ENCODE data around the gene RBBP4. TPM values are rescaled to one million over a fixed set of nuclear protein-coding genes. Genes with fewer than 3 reads are reported as not detected.

The RBBP4 gene
- polyA plus RNA-seq (253 and 270 TPM in 2 replicates), polyA minus RNA-seq (351 and 400 TPM in 2 replicates)

GRCh38 chr1:32650752-32651460 is at the start of gene RBBP4:
RBBP4 (plus strand) TSS chr1:32651208; CDS start chr1:32651307, 99 bp downstream.
- H3K36me3 ChIP-seq (ENCODE audit: insufficient read depth, low read length) = no peaks in the 10 kb centered on the region
- H3K9ac ChIP-seq (ENCODE audit: low read length) = peak within 1 kb of the TSS; percentile 98
- no peaks in the 10 kb centered on the region for H3K27me3 ChIP-seq (ENCODE audit: insufficient read depth, low read depth, low read length)
- peaks cover 4% of the 10 kb centered on the region for H3F3A ChIP-seq (ENCODE audit: insufficient read depth, low read length, poor library complexity, severe bottlenecking)
- H4K20me1 ChIP-seq (ENCODE audit: insufficient read depth) = no peaks in the 10 kb centered on the region
- peak within 1 kb of the TSS; percentile 87 for H3K4me2 ChIP-seq (ENCODE audit: low read length)
- TF ChIP-seq REST (IDR thresholded peaks at IDR 0.05; ENCODE audit: borderline replicate concordance) (peak; percentile 37), EZH2 (IDR thresholded peaks at IDR 0.05; ENCODE audit: borderline replicate concordance, insufficient read depth, low read length, poor library complexity, severe bottlenecking) (no peak), MXI1 (conservative IDR thresholded peaks at IDR 0.05; ENCODE audit: poor library complexity, severe bottlenecking) (peak; percentile 68), CTCF (IDR thresholded peaks at IDR 0.05; ENCODE audit: poor library complexity, severe bottlenecking) (peak; percentile 30), TAF1 (IDR thresholded peaks at IDR 0.05; ENCODE audit: low read depth) (peak; percentile 78), RAD21 (conservative IDR thresholded peaks at IDR 0.05) (no peak), EP300 (conservative IDR thresholded peaks at IDR 0.05; ENCODE audit: poor library complexity, severe bottlenecking) (peak; percentile 58), SMC3 (conservative IDR thresholded peaks at IDR 0.05; ENCODE audit: poor library complexity) (no peak), POLR2AphosphoS5 (IDR thresholded peaks at IDR 0.05) (peak; percentile 98)
- H3K9me2 ChIP-seq (ENCODE audit: insufficient read depth, low read length) = no peaks in the 10 kb centered on the region
- H3K27ac ChIP-seq (ENCODE audit: low read length) = peak within 1 kb of the TSS; percentile 100
- H3K79me2 ChIP-seq (replicated peaks; ENCODE audit: insufficient read depth, low read length) = peaks cover 69% of the 10 kb centered on the region
- peak within 1 kb of the TSS; percentile 86 for H2AFZ ChIP-seq (ENCODE audit: low read depth, low read length)
- no peaks in the 10 kb centered on the region for H3K9me3 ChIP-seq (ENCODE audit: low read length)
- peak within 1 kb of the TSS; percentile 74 for H3K4me3 ChIP-seq (ENCODE audit: low read length)

- Histone ChIP-seq H3K27me3 (ENCODE audit: insufficient read depth, low read depth, low read length) (no peaks in the 10 kb centered on the region), H3K9me2 (ENCODE audit: insufficient read depth, low read length) (no peaks in the 10 kb centered on the region), H3K36me3 (ENCODE audit: insufficient read depth, low read length) (no peaks in the 10 kb centered on the region), H3K9ac (ENCODE audit: low read length) (no peak overlapping the region), H2AFZ (ENCODE audit: low read depth, low read length) (no peak overlapping the region), H3F3A (ENCODE audit: insufficient read depth, low read length, poor library complexity, severe bottlenecking) (no peaks in the 10 kb centered on the region), H3K27ac (ENCODE audit: low read length) (no peak overlapping the region), H3K4me3 (ENCODE audit: low read length) (no peak overlapping the region), H3K4me2 (ENCODE audit: low read length) (no peak overlapping the region), H4K20me1 (ENCODE audit: insufficient read depth) (no peaks in the 10 kb centered on the region), H3K9me3 (ENCODE audit: low read length) (no peaks in the 10 kb centered on the region), H3K79me2 (replicated peaks; ENCODE audit: insufficient read depth, low read length) (no peaks in the 10 kb centered on the region)
- no peak for TF ChIP-seq MXI1 (conservative IDR thresholded peaks at IDR 0.05; ENCODE audit: poor library complexity, severe bottlenecking)
These were observed 45.1 kb upstream of the RBBP4 start for GRCh38 chr1:32605711-32606424.
